Measurements from ENCODE around the gene ELOB.

The ELOB gene

DNA sequence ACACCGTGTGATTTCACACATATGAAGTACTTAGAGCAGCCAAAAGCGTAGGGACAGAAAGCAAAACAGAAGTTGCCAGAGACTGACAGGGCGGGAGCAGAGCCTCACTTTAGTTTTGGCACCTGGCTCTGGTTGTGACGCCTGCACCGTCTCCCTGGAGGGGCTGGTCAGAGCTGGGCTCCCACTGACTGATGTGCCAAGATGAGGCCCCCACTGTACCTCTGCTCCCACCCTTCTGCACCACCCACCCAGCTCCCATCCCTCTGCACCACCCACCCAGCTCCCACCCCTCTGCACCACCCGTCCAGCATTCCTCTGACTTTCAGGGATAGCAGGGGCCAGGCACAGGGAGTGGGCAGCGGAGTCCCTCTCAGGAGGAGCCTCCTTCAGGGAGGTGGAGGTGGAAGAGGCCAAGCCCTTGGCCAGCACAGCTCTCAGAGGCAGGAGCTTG is 36.7 kb upstream of the ELOB start:
- Histone ChIP-seq H3K27ac (ENCODE audit: low read length) (no peak overlapping the region), H3K9ac (ENCODE audit: low read depth, low read length) (no peak overlapping the region), H3K4me1 (ENCODE audit: insufficient read depth, low read length) (no peaks in the 10 kb centered on the region), H2AFZ (ENCODE audit: low read depth, low read length) (no peak overlapping the region), H3K27me3 (ENCODE audit: insufficient read depth, low read length, poor library complexity) (peaks cover 4% of the 10 kb centered on the region), H3K4me3 (ENCODE audit: low read depth in 1 of 2, low read length in 2 of 2) (no peak overlapping the region), H3K79me2 (ENCODE audit: insufficient read depth, low read length) (no peaks in the 10 kb centered on the region), H3K4me2 (ENCODE audit: insufficient read depth, low read length) (no peak overlapping the region), H4K20me1 (ENCODE audit: insufficient read depth, low read length) (no peaks in the 10 kb centered on the region), H3K9me3 (ENCODE audit: insufficient read depth, low read length, severe bottlenecking) (no peaks in the 10 kb centered on the region), H3K36me3 (ENCODE audit: insufficient read depth, low read length) (no peaks in the 10 kb centered on the region)
- DNase-seq (no peak), ATAC-seq (ENCODE audit: insufficient read depth, low read depth) (no peak)
- no peak for TF ChIP-seq CTCF (IDR thresholded peaks at IDR 0.05; ENCODE audit: borderline replicate concordance, extremely low read depth, low read length, poor library complexity, severe bottlenecking)
- TF ChIP-seq EZH2 (IDR thresholded peaks at IDR 0.05; ENCODE audit: borderline replicate concordance, low read depth, low read length, severe bottlenecking): no peak

GRCh38 chr16:2811703-2812471 is 34.8 kb upstream of the ELOB start:
- H4K20me1 ChIP-seq (ENCODE audit: insufficient read depth, low read length): no peaks in the 10 kb centered on the region
- DNase-seq (no peak), ATAC-seq (ENCODE audit: insufficient read depth, low read depth) (no peak)
- TF ChIP-seq CTCF (IDR thresholded peaks at IDR 0.05; ENCODE audit: borderline replicate concordance, extremely low read depth, low read length, poor library complexity, severe bottlenecking) (no peak), EZH2 (IDR thresholded peaks at IDR 0.05; ENCODE audit: borderline replicate concordance, low read depth, low read length, severe bottlenecking) (no peak)
- H3K27ac ChIP-seq (ENCODE audit: low read length): no peak overlapping the region
- no peak overlapping the region for H3K9ac ChIP-seq (ENCODE audit: low read depth, low read length)
- no peaks in the 10 kb centered on the region for H3K79me2 ChIP-seq (ENCODE audit: insufficient read depth, low read length)
- H3K4me2 ChIP-seq (ENCODE audit: insufficient read depth, low read length): no peak overlapping the region
- H3K9me3 ChIP-seq (ENCODE audit: insufficient read depth, low read length, severe bottlenecking): no peaks in the 10 kb centered on the region
- no peak overlapping the region for H2AFZ ChIP-seq (ENCODE audit: low read depth, low read length)
- H3K27me3 ChIP-seq (ENCODE audit: insufficient read depth, low read length, poor library complexity): peaks cover 4% of the 10 kb centered on the region
- no peaks in the 10 kb centered on the region for H3K4me1 ChIP-seq (ENCODE audit: insufficient read depth, low read length)
- no peaks in the 10 kb centered on the region for H3K36me3 ChIP-seq (ENCODE audit: insufficient read depth, low read length)
- no peak overlapping the region for H3K4me3 ChIP-seq (ENCODE audit: low read depth in 1 of 2, low read length in 2 of 2)

- H3K4me2 ChIP-seq (ENCODE audit: insufficient read depth, low read length): no peak overlapping the region
- DNase-seq: no peak
- H3K9ac ChIP-seq (ENCODE audit: low read depth, low read length): no peak overlapping the region
- no peak overlapping the region for H3K4me3 ChIP-seq (ENCODE audit: low read depth in 1 of 2, low read length in 2 of 2)
- ATAC-seq (ENCODE audit: insufficient read depth, low read depth): no peak
- peaks cover 4% of the 10 kb centered on the region for H3K27me3 ChIP-seq (ENCODE audit: insufficient read depth, low read length, poor library complexity)
- H2AFZ ChIP-seq (ENCODE audit: low read depth, low read length): no peak overlapping the region
- no peaks in the 10 kb centered on the region for H3K36me3 ChIP-seq (ENCODE audit: insufficient read depth, low read length)
- TF ChIP-seq EZH2 (IDR thresholded peaks at IDR 0.05; ENCODE audit: borderline replicate concordance, low read depth, low read length, severe bottlenecking): no peak
- TF ChIP-seq CTCF (IDR thresholded peaks at IDR 0.05; ENCODE audit: borderline replicate concordance, extremely low read depth, low read length, poor library complexity, severe bottlenecking): no peak
- no peaks in the 10 kb centered on the region for H3K9me3 ChIP-seq (ENCODE audit: insufficient read depth, low read length, severe bottlenecking)
- H3K27ac ChIP-seq (ENCODE audit: low read length): no peak overlapping the region
- H4K20me1 ChIP-seq (ENCODE audit: insufficient read depth, low read length): no peaks in the 10 kb centered on the region
- H3K4me1 ChIP-seq (ENCODE audit: insufficient read depth, low read length): no peaks in the 10 kb centered on the region
- H3K79me2 ChIP-seq (ENCODE audit: insufficient read depth, low read length): no peaks in the 10 kb centered on the region
These were observed 33.6 kb upstream of the ELOB start for GRCh38 chr16:2810651-2811050.

All from DND-41 (cell line).